Measurements from ENCODE around the gene UGDH. TPM values are rescaled to one million over a fixed set of nuclear protein-coding genes. Genes with fewer than 3 reads are reported as not detected.

Gene UGDH
- total and polyA plus RNA-seq, 9 of the 15 experiments (the other 6 are each of a cell fraction or from before 2014, with no cell fraction given), result 5.5 to 21.7 (median 16.2) TPM

GRCh38 chr4:39464886-39465501 lies 62.2 kb downstream of the UGDH start (continued):
- no peak for TF ChIP-seq ZBTB8A (IDR thresholded peaks at IDR 0.05; ENCODE audit: partially characterized antibody)
- no peak for TF ChIP-seq BMI1 (IDR thresholded peaks at IDR 0.05; ENCODE audit: low read length)
- TF ChIP-seq EP400 (IDR thresholded peaks at IDR 0.05), result peak; percentile 71
- TF ChIP-seq PBX2 (CRISPR knock-in tag; IDR thresholded peaks at IDR 0.05; ENCODE audit: low read depth), result no peak
- TF ChIP-seq PBX2 (tag; conservative IDR thresholded peaks at IDR 0.05; ENCODE audit: low read depth), result 0 out of 2 replicates have a peak, but pooled peaks have one; percentile 18
- TF ChIP-seq ZNF644 (tag; IDR thresholded peaks at IDR 0.05; ENCODE audit: low read depth), result peak; percentile 61; the same call in 1 of the 2 replicates
- no peak for TF ChIP-seq ZNF583 (CRISPR knock-in tag; IDR thresholded peaks at IDR 0.05)
- peak; percentile 65; the same call in 1 of the 2 replicates for TF ChIP-seq ZNF175 (CRISPR knock-in tag; IDR thresholded peaks at IDR 0.05; ENCODE audit: low read depth)
- TF ChIP-seq ZNF407 (IDR thresholded peaks at IDR 0.05; ENCODE audit: low read depth), result no peak
- TF ChIP-seq HNRNPLL (IDR thresholded peaks at IDR 0.05; ENCODE audit: low read depth, low read length, poor library complexity, severe bottlenecking), result no peak
- no peak for TF ChIP-seq TGIF2 (CRISPR knock-in tag; IDR thresholded peaks at IDR 0.05)
- TF ChIP-seq FIP1L1 (IDR thresholded peaks at IDR 0.05; ENCODE audit: low read depth, low read length, poor library complexity, severe bottlenecking), result no peak
- no peak for TF ChIP-seq ZNF445 (CRISPR knock-in tag; IDR thresholded peaks at IDR 0.05; ENCODE audit: low read depth)
- no peak for TF ChIP-seq ZNF347 (CRISPR knock-in tag; IDR thresholded peaks at IDR 0.05; ENCODE audit: low read depth)
- peak; percentile 70 for TF ChIP-seq FOSL1 (tag; conservative IDR thresholded peaks at IDR 0.05)
- TF ChIP-seq MEF2A (IDR thresholded peaks at IDR 0.05; ENCODE audit: control insufficient read depth, low read depth, low read length), result no peak
- TF ChIP-seq PHF21A (IDR thresholded peaks at IDR 0.05; ENCODE audit: borderline replicate concordance, low read depth), result no peak
